ENCODE measurements around the gene POC1B.

Gene POC1B

DNA sequence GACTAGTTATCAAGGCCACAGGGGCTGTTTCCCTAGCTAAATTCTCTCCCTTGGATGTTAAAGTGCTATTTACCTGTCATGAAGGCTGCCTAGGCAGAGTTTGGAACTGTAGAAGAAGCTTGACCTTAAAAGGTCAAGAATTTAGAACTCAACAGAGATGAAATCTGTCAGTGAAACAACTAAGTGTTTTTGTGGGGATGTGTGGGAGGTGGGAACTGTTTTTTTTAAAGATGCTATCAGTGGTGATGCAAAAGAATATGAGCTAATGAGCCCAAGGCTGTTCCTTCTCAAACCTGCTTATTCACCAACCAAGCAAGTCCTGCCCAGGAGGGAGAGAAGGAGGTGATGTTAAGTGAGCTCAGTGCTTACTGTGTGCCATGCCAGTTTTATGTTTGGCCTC is 40.8 kb upstream of the POC1B start:
- Histone ChIP-seq H3K27ac (no peak overlapping the region), H3K4me3 (no peak overlapping the region), H3K36me3 (ENCODE audit: insufficient read depth, low read length) (no peaks in the 10 kb centered on the region), H3K9me3 (ENCODE audit: low read depth, low read length) (no peaks in the 10 kb centered on the region), H3K9ac (ENCODE audit: insufficient read length) (no peak overlapping the region)
- no peak for TF ChIP-seq POLR2AphosphoS5 (IDR thresholded peaks at IDR 0.05; ENCODE audit: borderline replicate concordance, low read depth, low read length)
- no peak for TF ChIP-seq EZH2 (IDR thresholded peaks at IDR 0.05)
- TF ChIP-seq FOXP2 (optimal IDR thresholded peaks at IDR 0.05; ENCODE audit: control extremely low read depth, extremely low read length, insufficient read depth), result no peak
- no peak for DNase-seq (ENCODE audit: low read depth, low spot score)

GRCh38 chr12:89565002-89565401 is 39.2 kb upstream of the POC1B start:
- TF ChIP-seq POLR2AphosphoS5 (IDR thresholded peaks at IDR 0.05; ENCODE audit: borderline replicate concordance, low read depth, low read length) (no peak), FOXP2 (optimal IDR thresholded peaks at IDR 0.05; ENCODE audit: control extremely low read depth, extremely low read length, insufficient read depth) (no peak), EZH2 (IDR thresholded peaks at IDR 0.05) (no peak)
- Histone ChIP-seq H3K27ac (no peak overlapping the region), H3K36me3 (ENCODE audit: insufficient read depth, low read length) (no peaks in the 10 kb centered on the region), H3K9me3 (ENCODE audit: low read depth, low read length) (no peaks in the 10 kb centered on the region), H3K9ac (ENCODE audit: insufficient read length) (no peak overlapping the region), H3K4me3 (no peak overlapping the region)
- no peak for DNase-seq (ENCODE audit: low read depth, low spot score)

- Histone ChIP-seq H3K27ac (no peak overlapping the region), H3K9ac (ENCODE audit: insufficient read length) (no peak overlapping the region), H3K9me3 (ENCODE audit: low read depth, low read length) (no peaks in the 10 kb centered on the region), H3K4me3 (no peak overlapping the region), H3K36me3 (ENCODE audit: insufficient read depth, low read length) (no peaks in the 10 kb centered on the region)
- no peak for DNase-seq (ENCODE audit: low read depth, low spot score)
- TF ChIP-seq FOXP2 (optimal IDR thresholded peaks at IDR 0.05; ENCODE audit: control extremely low read depth, extremely low read length, insufficient read depth), result no peak
- no peak for TF ChIP-seq EZH2 (IDR thresholded peaks at IDR 0.05)
- no peak for TF ChIP-seq POLR2AphosphoS5 (IDR thresholded peaks at IDR 0.05; ENCODE audit: borderline replicate concordance, low read depth, low read length)
These were observed 33.9 kb upstream of the POC1B start for GRCh38 chr12:89559753-89560152.

- no peak overlapping the region for H3K27ac ChIP-seq
- DNase-seq (ENCODE audit: low read depth, low spot score), result no peak
- H3K36me3 ChIP-seq (ENCODE audit: insufficient read depth, low read length), result no peaks in the 10 kb centered on the region
- H3K9me3 ChIP-seq (ENCODE audit: low read depth, low read length), result no peaks in the 10 kb centered on the region
- TF ChIP-seq EZH2 (IDR thresholded peaks at IDR 0.05), result no peak
- TF ChIP-seq FOXP2 (optimal IDR thresholded peaks at IDR 0.05; ENCODE audit: control extremely low read depth, extremely low read length, insufficient read depth), result no peak
- TF ChIP-seq POLR2AphosphoS5 (IDR thresholded peaks at IDR 0.05; ENCODE audit: borderline replicate concordance, low read depth, low read length), result no peak
- no peak overlapping the region for H3K4me3 ChIP-seq
- no peak overlapping the region for H3K9ac ChIP-seq (ENCODE audit: insufficient read length)
These were observed 31.1 kb upstream of the POC1B start for GRCh38 chr12:89556976-89557375.

GRCh38 chr12:89552376-89552775 is 26.5 kb upstream of the POC1B start:
- no peak for TF ChIP-seq POLR2AphosphoS5 (IDR thresholded peaks at IDR 0.05; ENCODE audit: borderline replicate concordance, low read depth, low read length)
- no peak for TF ChIP-seq FOXP2 (optimal IDR thresholded peaks at IDR 0.05; ENCODE audit: control extremely low read depth, extremely low read length, insufficient read depth)
- TF ChIP-seq EZH2 (IDR thresholded peaks at IDR 0.05), result no peak
- Histone ChIP-seq H3K36me3 (ENCODE audit: insufficient read depth, low read length) (no peaks in the 10 kb centered on the region), H3K9ac (ENCODE audit: insufficient read length) (no peak overlapping the region), H3K27ac (no peak overlapping the region), H3K4me3 (no peak overlapping the region), H3K9me3 (ENCODE audit: low read depth, low read length) (no peaks in the 10 kb centered on the region)
- DNase-seq (ENCODE audit: low read depth, low spot score), result no peak

DNA sequence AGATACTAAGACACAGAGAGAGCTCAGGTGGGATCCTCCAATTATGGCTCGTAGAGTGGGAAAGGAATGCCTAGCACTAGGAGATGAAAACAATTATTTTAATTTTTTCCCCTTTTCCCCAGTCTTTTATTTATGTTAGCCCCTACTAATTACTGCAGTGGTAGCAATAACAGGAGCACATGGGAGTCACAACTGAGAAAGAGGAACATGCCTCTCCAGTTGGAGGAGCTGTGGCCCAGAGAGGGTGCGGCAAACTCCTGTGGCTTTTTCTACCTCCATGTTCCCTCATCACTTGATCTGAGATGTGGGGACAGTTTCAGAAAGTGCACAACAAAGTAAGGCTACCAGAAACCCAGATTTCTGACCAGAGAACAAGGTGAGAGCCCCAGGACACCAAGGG is 25.9 kb upstream of the POC1B start:
- H3K9ac ChIP-seq (ENCODE audit: insufficient read length), result no peak overlapping the region
- TF ChIP-seq EZH2 (IDR thresholded peaks at IDR 0.05), result no peak
- TF ChIP-seq FOXP2 (optimal IDR thresholded peaks at IDR 0.05; ENCODE audit: control extremely low read depth, extremely low read length, insufficient read depth), result no peak
- TF ChIP-seq POLR2AphosphoS5 (IDR thresholded peaks at IDR 0.05; ENCODE audit: borderline replicate concordance, low read depth, low read length), result no peak
- no peak overlapping the region for H3K27ac ChIP-seq
- no peaks in the 10 kb centered on the region for H3K36me3 ChIP-seq (ENCODE audit: insufficient read depth, low read length)
- DNase-seq (ENCODE audit: low read depth, low spot score), result no peak
- no peak overlapping the region for H3K4me3 ChIP-seq
- no peaks in the 10 kb centered on the region for H3K9me3 ChIP-seq (ENCODE audit: low read depth, low read length)

- no peak for DNase-seq (ENCODE audit: low read depth, low spot score)
- no peaks in the 10 kb centered on the region for H3K36me3 ChIP-seq (ENCODE audit: insufficient read depth, low read length)
- TF ChIP-seq FOXP2 (optimal IDR thresholded peaks at IDR 0.05; ENCODE audit: control extremely low read depth, extremely low read length, insufficient read depth) (no peak), POLR2AphosphoS5 (IDR thresholded peaks at IDR 0.05; ENCODE audit: borderline replicate concordance, low read depth, low read length) (no peak), EZH2 (IDR thresholded peaks at IDR 0.05) (no peak)
- H3K4me3 ChIP-seq, result no peak overlapping the region
- H3K9ac ChIP-seq (ENCODE audit: insufficient read length), result no peak overlapping the region
- H3K27ac ChIP-seq, result no peak overlapping the region
- H3K9me3 ChIP-seq (ENCODE audit: low read depth, low read length), result no peaks in the 10 kb centered on the region
These were observed 21.3 kb upstream of the POC1B start for GRCh38 chr12:89547101-89547500.

DNA sequence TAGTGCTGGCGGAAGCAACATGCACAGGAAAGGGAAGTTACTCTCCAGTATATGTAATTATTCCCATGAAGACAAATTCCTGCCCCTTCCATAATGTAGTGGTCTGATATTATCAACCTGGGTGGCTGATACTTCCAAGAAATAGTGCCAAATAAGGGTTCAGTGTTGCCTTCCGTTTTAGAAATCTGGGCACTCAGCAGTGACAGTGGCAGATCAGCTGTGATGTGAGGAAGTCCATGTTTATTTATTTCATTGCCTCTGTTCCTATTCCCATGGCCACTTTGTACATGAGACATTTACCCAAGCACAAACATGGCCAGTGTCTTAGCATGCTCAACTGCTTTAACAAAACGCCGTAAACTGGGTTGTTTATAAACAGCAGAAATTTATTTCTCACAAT is 20.3 kb upstream of the POC1B start:
- no peaks in the 10 kb centered on the region for H3K36me3 ChIP-seq (ENCODE audit: insufficient read depth, low read length)
- DNase-seq (ENCODE audit: low read depth, low spot score), result no peak
- no peak overlapping the region for H3K4me3 ChIP-seq
- no peaks in the 10 kb centered on the region for H3K9me3 ChIP-seq (ENCODE audit: low read depth, low read length)
- no peak for TF ChIP-seq POLR2AphosphoS5 (IDR thresholded peaks at IDR 0.05; ENCODE audit: borderline replicate concordance, low read depth, low read length)
- no peak for TF ChIP-seq EZH2 (IDR thresholded peaks at IDR 0.05)
- no peak for TF ChIP-seq FOXP2 (optimal IDR thresholded peaks at IDR 0.05; ENCODE audit: control extremely low read depth, extremely low read length, insufficient read depth)
- H3K27ac ChIP-seq, result no peak overlapping the region
- no peak overlapping the region for H3K9ac ChIP-seq (ENCODE audit: insufficient read length)

GRCh38 chr12:89544681-89545184 is 18.9 kb upstream of the POC1B start:
- Histone ChIP-seq H3K4me3 (no peak overlapping the region), H3K9ac (ENCODE audit: insufficient read length) (no peak overlapping the region), H3K27ac (no peak overlapping the region), H3K9me3 (ENCODE audit: low read depth, low read length) (no peaks in the 10 kb centered on the region), H3K36me3 (ENCODE audit: insufficient read depth, low read length) (no peaks in the 10 kb centered on the region)
- DNase-seq (ENCODE audit: low read depth, low spot score), result no peak
- TF ChIP-seq EZH2 (IDR thresholded peaks at IDR 0.05) (no peak), POLR2AphosphoS5 (IDR thresholded peaks at IDR 0.05; ENCODE audit: borderline replicate concordance, low read depth, low read length) (no peak), FOXP2 (optimal IDR thresholded peaks at IDR 0.05; ENCODE audit: control extremely low read depth, extremely low read length, insufficient read depth) (no peak)
